SK-N-SH (cell line): ENCODE measurements around the gene LRRC45. TPM values are rescaled to one million over a fixed set of nuclear protein-coding genes. Genes with fewer than 3 reads are reported as not detected.

Experiments
- CTCF ChIA-PET: fragments of 300-600, 350-600 bp; formaldehyde crosslinking; extraction: SDS; loops from one replicate; lab custom pipeline; 2021; lab: Yijun Ruan, JAX
- POLR2A ChIA-PET: fragments of 350-600 bp; sonication (Branson Sonifier 250); formaldehyde crosslinking; extraction: SDS; loops from one replicate; lab custom pipeline; 2020; ENCODE audit warnings: antibody characterized with exemption, inconsistent platforms; lab: Yijun Ruan, JAX
- DNase-seq: peaks from one replicate; pipeline ENCODE4 v3.0.0; 2012
- H2AFZ ChIP-seq: fragments of 200-600 bp; sonication (generic); 2 replicates; pipeline ENCODE4 v1.8.1; 2016; ENCODE audit warnings: antibody characterized with exemption, mild to moderate bottlenecking, low read depth
- H3F3A ChIP-seq: fragments of 200-600 bp; sonication (generic); replicated peaks from 2 replicates; pipeline ENCODE3; 2016; ENCODE audit warnings: antibody characterized with exemption, mild to moderate bottlenecking; ENCODE audit not compliant: insufficient read depth
- H3K27ac ChIP-seq, 2 experiments: fragments of 200-500 bp in 1 of 2; fragments of 200-600 bp in 1 of 2; sonication (Bioruptor generic) in 1 of 2; sonication (generic), shearing (Covaris generic) in 1 of 2; 2 replicates each; pipeline versions ENCODE4 v1.5.1 to v1.6.1; 2014 to 2016; ENCODE audit warnings: low read depth in 2 of 2, inconsistent platforms in 1 of 2, low read length in 1 of 2, mild to moderate bottlenecking in 1 of 2, mixed read lengths in 1 of 2
- H3K27me3 ChIP-seq: fragments of 200-600 bp; sonication (generic), shearing (Covaris generic); 2 replicates; pipeline ENCODE4 v1.6.1; 2016; ENCODE audit warnings: mixed run types; ENCODE audit not compliant: insufficient read depth
- H3K36me3 ChIP-seq, 2 experiments: fragments of 200-500 bp in 1 of 2; fragments of 200-600 bp in 1 of 2; sonication (Bioruptor generic) in 1 of 2; sonication (generic) in 1 of 2; replicated peaks in 1 of 2; 2 replicates each; pipeline versions ENCODE3 to v1.5.1; 2014 to 2016; ENCODE audit warnings: low read length in 1 of 2, mild to moderate bottlenecking in 1 of 2; ENCODE audit not compliant: insufficient read depth in 2 of 2, control insufficient read depth in 1 of 2
- H3K4me1 ChIP-seq, 2 experiments: fragments of 200-500 bp in 1 of 2; fragments of 200-600 bp in 1 of 2; sonication (Bioruptor generic) in 1 of 2; sonication (generic), shearing (Covaris generic) in 1 of 2; 2 replicates each; pipeline versions ENCODE4 v1.5.1 to v1.6.1; 2014 to 2016; ENCODE audit warnings: low read depth in 1 of 2, low read length in 1 of 2, mixed run types in 1 of 2; ENCODE audit not compliant: insufficient read depth in 2 of 2, control insufficient read depth in 1 of 2
- H3K4me2 ChIP-seq: fragments of 200-600 bp; sonication (generic), shearing (Covaris generic); 2 replicates; pipeline ENCODE4 v1.6.1; 2017; ENCODE audit warnings: mixed run types
- H3K4me3 ChIP-seq, 2 experiments: fragments of 200-500 bp in 1 of 2; fragments of 200-600 bp in 1 of 2; sonication (Bioruptor generic) in 1 of 2; sonication (generic), shearing (Covaris generic) in 1 of 2; 2 replicates each; pipeline versions ENCODE4 v1.5.1 to v1.8.1; 2014 to 2016; ENCODE audit warnings: low read depth in 2 of 2, inconsistent platforms in 1 of 2, low read length in 1 of 2, mild to moderate bottlenecking in 1 of 2, mixed read lengths in 1 of 2, moderate library complexity in 1 of 2
- H3K79me2 ChIP-seq: fragments of 200-600 bp; sonication (generic); 2 replicates; pipeline ENCODE4 v1.8.1; 2017; ENCODE audit warnings: mild to moderate bottlenecking; ENCODE audit not compliant: insufficient read depth
- H3K9ac ChIP-seq: fragments of 200-600 bp; sonication (generic); 2 replicates; pipeline ENCODE4 v1.6.1; 2017; ENCODE audit warnings: mixed run types
- H3K9me2 ChIP-seq: fragments of 200-600 bp; sonication (generic); 2 replicates; pipeline ENCODE4 v1.6.1; 2017; ENCODE audit warnings: mixed run types
- H3K9me3 ChIP-seq: fragments of 200-600 bp; sonication (generic); 2 replicates; pipeline ENCODE4 v1.6.1; 2017; ENCODE audit warnings: mixed run types, mild to moderate bottlenecking, moderate library complexity
- H4K20me1 ChIP-seq: fragments of 200-600 bp; sonication (generic); 2 replicates; pipeline ENCODE4 v1.6.1; 2017; ENCODE audit warnings: mild to moderate bottlenecking, mixed run types; ENCODE audit not compliant: insufficient read depth
- ELF1 ChIP-seq: IDR thresholded peaks from 2 replicates; pipeline ENCODE4 v1.4.0; 2012
- EP300 ChIP-seq, 2 experiments: IDR thresholded peaks; 2 replicates each; pipeline versions ENCODE4 v1.4.0 to v1.6.1; 2012; ENCODE audit warnings: borderline replicate concordance in 1 of 2, low read depth in 1 of 2, low read length in 1 of 2
- JUND ChIP-seq: IDR thresholded peaks from 2 replicates; pipeline ENCODE4 v1.4.0; 2012
- NRF1 ChIP-seq: IDR thresholded peaks from 2 replicates; pipeline ENCODE4 v1.6.1; 2012; ENCODE audit warnings: low read depth, mild to moderate bottlenecking, low read length
- RCOR1 ChIP-seq: fragments of 150-350 bp; IDR thresholded peaks from 2 replicates; pipeline ENCODE4 v1.6.1; 2017; ENCODE audit warnings: antibody characterized with exemption, low read length
- RFX5 ChIP-seq: IDR thresholded peaks from 2 replicates; pipeline ENCODE4 v1.6.1; 2012; ENCODE audit warnings: mild to moderate bottlenecking, improper control_type of control experiment, low read length
- TAF1 ChIP-seq: IDR thresholded peaks from 2 replicates; pipeline ENCODE4 v1.6.1; 2012; ENCODE audit warnings: low read depth, mild to moderate bottlenecking, low read length, moderate library complexity, borderline replicate concordance
- YY1 ChIP-seq: IDR thresholded peaks from 2 replicates; pipeline ENCODE4 v1.4.0; 2012; ENCODE audit warnings: low read depth, mild to moderate bottlenecking
- WGBS: methylation state at CpG from one replicate; pipeline ENCODE4 v1.1.6; 2017; ENCODE audit warnings: low lambda C conversion rate; 5-methylcytosine and 5-hydroxymethylcytosine counted together
- polyA plus RNA-seq, 3 experiments: library from polyadenylated mRNA; depleted of rRNA; stranded (reverse); fragments of >200 nt; gene quantifications; 2 replicates each; pipeline ENCODE4 v1.2.3, GENCODE V29; 2012

The LRRC45 gene
- polyA plus RNA-seq, 1 of the 3 experiments (the other 2 are of a cell fraction), result 31.5 TPM

GRCh38 chr17:81996757-81997441, 26.2 kb upstream of the LRRC45 start (continued):
- no peak for TF ChIP-seq EP300 (IDR thresholded peaks at IDR 0.05; ENCODE audit: borderline replicate concordance in 1 of 2, low read depth in 1 of 2, low read length in 1 of 2)
- no peak for TF ChIP-seq NRF1
- TF ChIP-seq TAF1, result no peak

- Histone ChIP-seq H3K9ac (no peak overlapping the region), H3K9me2 (no peaks in the 10 kb centered on the region), H3K27me3 (no peaks in the 10 kb centered on the region), H3K9me3 (no peaks in the 10 kb centered on the region), H3F3A (peaks cover 14% of the 10 kb centered on the region), H3K4me2 (no peak overlapping the region), H2AFZ (no peak overlapping the region), H3K27ac (no peak overlapping the region), H3K4me1 (peaks cover 0 to 8% of the 10 kb centered on the region in 2 experiments; a peak in 3 of 4 replicates), H3K79me2 (peaks cover 11% of the 10 kb centered on the region), H3K4me3 (no peak overlapping the region), H4K20me1 (no peaks in the 10 kb centered on the region), H3K36me3 (peaks cover 0 to 9% of the 10 kb centered on the region in 2 experiments)
- ChIA-PET CTCF (interaction anchor here (5.9 to 6.3 kb wide), 2 partner anchors 23 to 37 kb away, joined by 43 to 56 read pairs; partner anchors contain the start of genes CENPX and NOTUM), POLR2A (no interaction called here)
- no peak for DNase-seq
- no peak for TF ChIP-seq ELF1
- TF ChIP-seq JUND, result no peak
- TF ChIP-seq RFX5, result no peak
- no peak for TF ChIP-seq RCOR1
- 94% methylated on average over 7 of the region's 7 CpGs for WGBS
Observed at GRCh38 chr17:81998212-81998611, 24.9 kb upstream of the LRRC45 start.

- no peak overlapping the region for H2AFZ ChIP-seq
Observed at GRCh38 chr17:81998691-81999438, 24.2 kb upstream of the LRRC45 start.

More at GRCh38 chr17:81998691-81999438, 24.2 kb upstream of the LRRC45 start:
- ChIA-PET POLR2A (no interaction called here), CTCF (interaction anchor here (0.7 to 6.3 kb wide), 3 partner anchors 22 to 45 kb away, joined by 3 to 56 read pairs (median 43); partner anchors contain the start of genes CENPX and NOTUM)
- H3F3A ChIP-seq, result peaks cover 21% of the 10 kb centered on the region
- WGBS, result 88% methylated on average over 10 of the region's 14 CpGs
- TF ChIP-seq RFX5, result no peak
- no peak for TF ChIP-seq YY1
- H3K27ac ChIP-seq, result no peak overlapping the region
- H3K9ac ChIP-seq, result no peak overlapping the region
- no peak overlapping the region for H3K4me2 ChIP-seq
- peaks cover 0 to 7% of the 10 kb centered on the region in 2 experiments for H3K36me3 ChIP-seq
- H4K20me1 ChIP-seq, result no peaks in the 10 kb centered on the region
- peaks cover 11% of the 10 kb centered on the region for H3K79me2 ChIP-seq
- H3K4me3 ChIP-seq, result no peak overlapping the region
- H3K4me1 ChIP-seq, result peaks cover 3 to 12% of the 10 kb centered on the region in 2 experiments; a peak in 3 of 4 replicates
- no peaks in the 10 kb centered on the region for H3K27me3 ChIP-seq
- no peaks in the 10 kb centered on the region for H3K9me2 ChIP-seq
- DNase-seq, result no peak
- H3K9me3 ChIP-seq, result no peaks in the 10 kb centered on the region
